SK-N-SH treated with all-trans-retinoic acid at 6 μM for 48 hours (cell line): ENCODE data around the gene PCDHAC2.

ENCODE experiments used
- ATAC-seq: fragments of 200-7000 bp; cut with Tn5 transposase; 3 replicates; pipeline ENCODE4 v1.9.1; 2020; ENCODE audit warnings: mild to moderate bottlenecking, moderate library complexity
- BACH2 ChIP-seq: fragments of 250-450 bp; sonication (Bioruptor Pico); IDR thresholded peaks from 2 replicates; pipeline ENCODE4 v1.9.0; 2021; ENCODE audit warnings: mild to moderate bottlenecking, borderline replicate concordance
- CREB5 ChIP-seq: fragments of 250-450 bp; sonication (Bioruptor Pico); IDR thresholded peaks from 2 replicates; pipeline ENCODE4 v1.5.1; 2020; ENCODE audit warnings: low read depth, mild to moderate bottlenecking, moderate library complexity
- CSDC2 ChIP-seq: fragments of 250-450 bp; sonication (Bioruptor Pico); IDR thresholded peaks from 2 replicates; pipeline ENCODE4 v1.5.0; 2020; ENCODE audit warnings: mild to moderate bottlenecking, moderate library complexity
- ESRRG ChIP-seq: fragments of 250-450 bp; sonication (Bioruptor Pico); IDR thresholded peaks from 2 replicates; pipeline ENCODE4 v1.6.1; 2021; ENCODE audit warnings: mild to moderate bottlenecking
- GLIS3 ChIP-seq: fragments of 250-450 bp; sonication (Bioruptor Pico); IDR thresholded peaks from 2 replicates; pipeline ENCODE4 v1.5.0; 2020; ENCODE audit warnings: mild to moderate bottlenecking, moderate library complexity
- ISL1 ChIP-seq: fragments of 250-450 bp; sonication (Bioruptor Pico); IDR thresholded peaks from 2 replicates; pipeline ENCODE4 v2.1.2; 2022; ENCODE audit warnings: mild to moderate bottlenecking, moderate library complexity
- OSR1 ChIP-seq: fragments of 250-450 bp; sonication (Bioruptor Pico); IDR thresholded peaks from 2 replicates; pipeline ENCODE4 v1.8.0; 2022; ENCODE audit warnings: moderate library complexity, mild to moderate bottlenecking, inconsistent platforms
- RARB ChIP-seq: fragments of 250-450 bp; sonication (Bioruptor Pico); IDR thresholded peaks from 2 replicates; pipeline ENCODE4 v1.8.0; 2021; ENCODE audit warnings: mild to moderate bottlenecking, moderate library complexity
- TCF4 ChIP-seq: fragments of 250-450 bp; sonication (Bioruptor Pico); IDR thresholded peaks from 2 replicates; pipeline ENCODE4 v1.8.0; 2021; ENCODE audit warnings: mild to moderate bottlenecking, moderate library complexity, borderline replicate concordance
- TOX ChIP-seq: fragments of 250-450 bp; sonication (Bioruptor Pico); IDR thresholded peaks from 2 replicates; pipeline ENCODE4 v1.8.0; 2021; ENCODE audit warnings: mild to moderate bottlenecking, moderate library complexity, borderline replicate concordance
- TSHZ2 ChIP-seq: fragments of 250-450 bp; sonication (Bioruptor Pico); IDR thresholded peaks from 2 replicates; pipeline ENCODE4 v1.5.0; 2020; ENCODE audit warnings: mild to moderate bottlenecking, moderate library complexity
- ZC3H10 ChIP-seq: fragments of 250-450 bp; sonication (Bioruptor Pico); IDR thresholded peaks from 2 replicates; pipeline ENCODE4 v1.5.1; 2021; ENCODE audit warnings: mild to moderate bottlenecking, moderate library complexity
- ZFP3 ChIP-seq: fragments of 250-450 bp; sonication (Bioruptor Pico); IDR thresholded peaks from 2 replicates; pipeline ENCODE4 v1.5.0; 2020; ENCODE audit warnings: mild to moderate bottlenecking, moderate library complexity
- ZFP30 ChIP-seq: fragments of 450-650 bp; formaldehyde crosslinking; IDR thresholded peaks from 2 replicates; pipeline ENCODE4 v1.5.0; 2022; ENCODE audit warnings: mild to moderate bottlenecking, moderate library complexity
- ZNF70 ChIP-seq: fragments of 450-650 bp; formaldehyde crosslinking; IDR thresholded peaks from 2 replicates; pipeline ENCODE4 v1.5.0; 2020; ENCODE audit warnings: mild to moderate bottlenecking, moderate library complexity
- ZNF8 ChIP-seq: fragments of 450-650 bp; formaldehyde crosslinking; IDR thresholded peaks from 2 replicates; pipeline ENCODE4 v1.5.0; 2020; ENCODE audit warnings: mild to moderate bottlenecking, moderate library complexity

PCDHAC2 gene

GRCh38 chr5:140989254-140990020, 23.2 kb downstream of the PCDHAC2 start:
- ATAC-seq = no peak
- TF ChIP-seq ZNF8 (CRISPR knock-in tag) (no peak), TCF4 (CRISPR knock-in tag) (no peak), CSDC2 (CRISPR knock-in tag) (no peak), GLIS3 (CRISPR knock-in tag) (no peak), ESRRG (CRISPR knock-in tag) (no peak), RARB (no peak), ZC3H10 (no peak), ZFP30 (CRISPR knock-in tag) (no peak), CREB5 (CRISPR knock-in tag) (no peak), TOX (no peak)
- TF ChIP-seq, all 23 proteins: peak for 0

GRCh38 chr5:140992828-140993227, 26.6 kb downstream of the PCDHAC2 start:
- 0 out of 2 replicates have a peak, but pooled peaks have one; percentile 18 for TF ChIP-seq TSHZ2 (CRISPR knock-in tag)
- TF ChIP-seq ESRRG (CRISPR knock-in tag) = no peak
- TF ChIP-seq ZNF70 (CRISPR knock-in tag) = 0 out of 2 replicates have a peak, but pooled peaks have one; percentile 15
- no peak for TF ChIP-seq ISL1
- TF ChIP-seq ZFP3 (CRISPR knock-in tag) = no peak
- TF ChIP-seq OSR1 = no peak
- no peak for TF ChIP-seq CSDC2 (CRISPR knock-in tag)
- no peak for ATAC-seq

- TF ChIP-seq RARB (no peak), BACH2 (CRISPR knock-in tag) (no peak), ZFP3 (CRISPR knock-in tag) (no peak), ISL1 (0 out of 2 replicates have a peak, but pooled peaks have one; percentile 6)
- no peak for ATAC-seq
These were observed 29.8 kb downstream of the PCDHAC2 start for GRCh38 chr5:140996060-140996459.

GRCh38 chr5:140998921-140999410, 32.7 kb downstream of the PCDHAC2 start:
- no peak for ATAC-seq
- TF ChIP-seq CSDC2 (CRISPR knock-in tag) = no peak

- ATAC-seq = peak; percentile 58
- TF ChIP-seq CSDC2 (CRISPR knock-in tag) (0 out of 2 replicates have a peak, but pooled peaks have one; percentile 27), ESRRG (CRISPR knock-in tag) (no peak), OSR1 (no peak)
- TF ChIP-seq, all 23 proteins: peak for 1
These were observed 35.2 kb downstream of the PCDHAC2 start for GRCh38 chr5:141001446-141001843.

GRCh38 chr5:141001844-141002604, 35.7 kb downstream of the PCDHAC2 start:
- no peak for TF ChIP-seq ZFP30 (CRISPR knock-in tag)
- TF ChIP-seq TCF4 (CRISPR knock-in tag) = peak; percentile 46; the same call in 1 of the 2 replicates
- peak; percentile 66; the same call in 1 of the 2 replicates for TF ChIP-seq TSHZ2 (CRISPR knock-in tag)
- 0 out of 2 replicates have a peak, but pooled peaks have one; percentile 29 for TF ChIP-seq CREB5 (CRISPR knock-in tag)
- TF ChIP-seq OSR1 = no peak
- peak; percentile 59 for TF ChIP-seq ISL1
- peak; percentile 90 for ATAC-seq
